ENCODE results near the gene MED27. TPM values are rescaled to one million over a fixed set of nuclear protein-coding genes. Genes with fewer than 3 reads are reported as not detected.

The MED27 gene
- total RNA-seq, 2 donors from 2014 or later, result 12.0 to 18.8 TPM

GRCh38 chr9:132004323-132004722 lies 75.3 kb downstream of the MED27 start:
- no peak for DNase-seq
- Histone ChIP-seq H3K9ac (ENCODE audit: low read depth in 2 of 2, low read length in 2 of 2) (no peak overlapping the region), H3K9me3 (no peaks in the 10 kb centered on the region), H3K4me1 (no peaks in the 10 kb centered on the region), H3K27ac (no peak overlapping the region), H3K4me3 (no peak overlapping the region), H3K36me3 (no peaks in the 10 kb centered on the region), H3K27me3 (no peaks in the 10 kb centered on the region)
- intact Hi-C loops (cut with DNase I), result no loop called here
- TF ChIP-seq CTCF (IDR thresholded peaks at IDR 0.05), result no peak

DNA sequence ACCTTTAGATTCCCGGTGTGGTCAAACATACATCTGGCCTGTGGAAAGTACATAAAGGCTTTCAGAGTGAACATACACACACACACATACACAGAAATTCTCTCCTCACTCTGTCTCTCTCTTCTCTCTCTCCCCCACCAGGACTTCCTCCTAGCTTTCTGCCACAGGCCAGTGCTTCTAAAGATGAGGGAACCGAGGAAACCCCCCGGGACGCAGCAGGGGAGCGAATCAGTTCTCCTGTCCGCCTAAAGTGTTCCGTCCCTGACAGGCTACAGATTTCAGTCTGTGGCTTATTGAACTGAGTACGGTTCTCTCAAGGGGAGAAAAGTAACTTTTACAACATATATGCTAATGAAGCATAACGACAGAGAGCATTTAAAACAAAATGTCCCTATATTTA lies 75.8 kb downstream of the MED27 start:
- no peak overlapping the region for H3K9ac ChIP-seq (ENCODE audit: low read depth in 2 of 2, low read length in 2 of 2)
- H3K27ac ChIP-seq, result no peak overlapping the region
- H3K36me3 ChIP-seq, result no peaks in the 10 kb centered on the region
- H3K27me3 ChIP-seq, result no peaks in the 10 kb centered on the region
- no peak for DNase-seq
- no peaks in the 10 kb centered on the region for H3K4me1 ChIP-seq
- intact Hi-C loops (cut with DNase I), result no loop called here
- no peak for TF ChIP-seq CTCF (IDR thresholded peaks at IDR 0.05)
- H3K4me3 ChIP-seq, result no peak overlapping the region
- no peaks in the 10 kb centered on the region for H3K9me3 ChIP-seq

DNA sequence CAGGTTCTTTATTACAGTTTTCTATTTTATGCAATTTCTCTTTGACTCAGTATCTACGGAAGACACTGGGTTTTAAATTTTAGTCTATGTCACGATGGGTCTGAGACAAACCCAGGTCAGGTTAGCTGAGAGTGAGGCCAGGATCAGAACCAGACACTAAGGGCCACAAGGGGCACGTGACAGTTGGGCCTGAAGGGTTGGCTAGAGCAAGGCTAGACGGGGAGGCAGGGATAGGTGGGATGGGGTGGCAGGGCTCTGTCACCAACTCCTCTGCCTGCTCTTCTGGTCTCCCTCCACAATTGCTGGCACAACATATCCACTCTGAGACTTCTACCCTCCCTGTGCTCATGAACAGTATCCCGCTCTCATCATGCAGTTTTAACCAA lies 76.4 kb downstream of the MED27 start:
- TF ChIP-seq CTCF (IDR thresholded peaks at IDR 0.05), result no peak
- Histone ChIP-seq H3K27me3 (no peaks in the 10 kb centered on the region), H3K9ac (ENCODE audit: low read depth in 2 of 2, low read length in 2 of 2) (no peak overlapping the region), H3K4me1 (no peaks in the 10 kb centered on the region), H3K27ac (no peak overlapping the region), H3K9me3 (no peaks in the 10 kb centered on the region), H3K36me3 (no peaks in the 10 kb centered on the region), H3K4me3 (no peak overlapping the region)
- DNase-seq, result no peak
- intact Hi-C loops (cut with DNase I), result no loop called here

- intact Hi-C loops (cut with DNase I), result no loop called here
- TF ChIP-seq CTCF (IDR thresholded peaks at IDR 0.05), result no peak
- no peak overlapping the region for H3K9ac ChIP-seq (ENCODE audit: low read depth in 2 of 2, low read length in 2 of 2)
- no peaks in the 10 kb centered on the region for H3K4me1 ChIP-seq
- H3K9me3 ChIP-seq, result no peaks in the 10 kb centered on the region
- H3K4me3 ChIP-seq, result no peak overlapping the region
- no peaks in the 10 kb centered on the region for H3K36me3 ChIP-seq
- H3K27me3 ChIP-seq, result no peaks in the 10 kb centered on the region
- no peak for DNase-seq
- H3K27ac ChIP-seq, result no peak overlapping the region
Measured at GRCh38 chr9:132002643-132003318, 76.9 kb downstream of the MED27 start.

DNA sequence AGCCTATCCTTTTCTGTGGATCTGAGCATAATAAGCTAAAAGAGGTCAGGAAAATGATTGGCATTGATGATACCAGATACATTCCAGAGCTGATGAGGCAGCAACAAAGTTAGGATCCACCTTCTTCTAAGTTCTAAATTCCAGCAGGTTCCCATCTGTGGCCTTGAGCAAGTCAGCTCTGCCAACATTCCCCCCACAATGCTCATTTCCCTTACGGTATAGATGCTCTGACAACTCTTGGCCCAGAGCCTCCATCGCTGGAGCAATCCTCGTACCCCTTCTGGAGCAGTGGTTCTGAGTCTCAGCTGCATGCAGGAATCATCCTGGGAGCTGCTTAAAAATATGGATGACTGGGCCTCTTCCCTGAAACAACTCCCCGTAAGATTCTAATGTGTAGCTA lies 78.1 kb downstream of the MED27 start:
- Histone ChIP-seq H3K4me1 (no peaks in the 10 kb centered on the region), H3K4me3 (no peak overlapping the region), H3K27ac (no peak overlapping the region), H3K9ac (ENCODE audit: low read depth in 2 of 2, low read length in 2 of 2) (no peak overlapping the region), H3K9me3 (no peaks in the 10 kb centered on the region), H3K27me3 (no peaks in the 10 kb centered on the region), H3K36me3 (no peaks in the 10 kb centered on the region)
- no peak for DNase-seq
- no peak for TF ChIP-seq CTCF (IDR thresholded peaks at IDR 0.05)
- intact Hi-C loops (cut with DNase I), result no loop called here

Data from colonic mucosa (tissue), 4 donors.